Small intestine (tissue), 7 donors: ENCODE measurements around the gene SIPA1L3. TPM values are rescaled to one million over a fixed set of nuclear protein-coding genes. Genes with fewer than 3 reads are reported as not detected.
A peak's percentile ranks its signal among the peaks of the same experiment; 100 is the strongest.

Experiments
- DNase-seq, 2 donors: peaks; one replicate each; pipeline versions ENCODE4 v3.0.0 to v3.0.0-alpha.2; 2013
- FAIRE-seq: peaks from 2 replicates; lab custom pipeline; 2012; peaks lifted over from hg19 to GRCh38; lab: Jason Lieb, UNC
- H3K27ac ChIP-seq, 3 donors: one replicate each; pipeline ENCODE4 v1.5.1; 2013; ENCODE audit warnings: low read length in 2 of 3, mild to moderate bottlenecking in 2 of 3, control low read depth in 1 of 3, inconsistent platforms in 1 of 3, low read depth in 1 of 3, moderate library complexity in 1 of 3
- H3K27me3 ChIP-seq, 3 donors: one replicate each; pipeline ENCODE4 v1.6.1; 2013; ENCODE audit warnings: low read length in 3 of 3, inconsistent platforms in 1 of 3; ENCODE audit not compliant: control insufficient read depth in 3 of 3, insufficient read depth in 3 of 3
- H3K36me3 ChIP-seq, 3 donors: one replicate each; pipeline ENCODE4 v1.6.1; 2013; ENCODE audit warnings: low read length in 3 of 3, inconsistent platforms in 1 of 3, low read depth in 1 of 3, mild to moderate bottlenecking in 1 of 3, moderate library complexity in 1 of 3; ENCODE audit not compliant: control insufficient read depth in 3 of 3, insufficient read depth in 2 of 3
- H3K4me1 ChIP-seq, 3 donors: one replicate each; pipeline ENCODE4 v1.6.1; 2013; ENCODE audit warnings: low read length in 2 of 3, inconsistent platforms in 1 of 3, low read depth in 1 of 3, mild to moderate bottlenecking in 1 of 3, moderate library complexity in 1 of 3; ENCODE audit not compliant: control insufficient read depth in 3 of 3, insufficient read depth in 2 of 3
- H3K4me3 ChIP-seq, 3 donors: one replicate each; pipeline ENCODE4 v1.5.1; 2013; ENCODE audit warnings: low read length in 3 of 3, control low read depth in 1 of 3, inconsistent platforms in 1 of 3, low read depth in 1 of 3, mild to moderate bottlenecking in 1 of 3, moderate library complexity in 1 of 3
- H3K9me3 ChIP-seq, 2 donors: one replicate each; pipeline ENCODE4 v1.6.1; 2013; ENCODE audit warnings: low read depth in 1 of 2, low read length in 1 of 2; ENCODE audit not compliant: control insufficient read depth in 2 of 2, insufficient read depth in 1 of 2
- WGBS, 3 donors: extraction: QIAGEN DNeasy Blood & Tissue Kit; methylation state at CpG; one replicate each; pipeline ENCODE4 v1.1.7; 2013; 5-methylcytosine and 5-hydroxymethylcytosine counted together
- polyA plus RNA-seq, 4 donors: library from polyadenylated mRNA; stranded (reverse) in 3 of 4; unstranded in 1 of 4; fragments of 200-250 nt in 3 of 4; fragments of 120-200 nt in 1 of 4; gene quantifications; one replicate each; pipeline versions ENCODE4 v1.2.1 to v1.2.3, GENCODE V29; 2013
- donor health status: healthy with polysubstance abuse.
- donor health status: control.
- donor health status: control.
- donor health status: Bipolar disorder and iron deficiency.
- donor health status: healthy.

SIPA1L3 gene
- polyA plus RNA-seq, 4 donors = 19.2 to 57.9 (median 34.1) TPM

DNA sequence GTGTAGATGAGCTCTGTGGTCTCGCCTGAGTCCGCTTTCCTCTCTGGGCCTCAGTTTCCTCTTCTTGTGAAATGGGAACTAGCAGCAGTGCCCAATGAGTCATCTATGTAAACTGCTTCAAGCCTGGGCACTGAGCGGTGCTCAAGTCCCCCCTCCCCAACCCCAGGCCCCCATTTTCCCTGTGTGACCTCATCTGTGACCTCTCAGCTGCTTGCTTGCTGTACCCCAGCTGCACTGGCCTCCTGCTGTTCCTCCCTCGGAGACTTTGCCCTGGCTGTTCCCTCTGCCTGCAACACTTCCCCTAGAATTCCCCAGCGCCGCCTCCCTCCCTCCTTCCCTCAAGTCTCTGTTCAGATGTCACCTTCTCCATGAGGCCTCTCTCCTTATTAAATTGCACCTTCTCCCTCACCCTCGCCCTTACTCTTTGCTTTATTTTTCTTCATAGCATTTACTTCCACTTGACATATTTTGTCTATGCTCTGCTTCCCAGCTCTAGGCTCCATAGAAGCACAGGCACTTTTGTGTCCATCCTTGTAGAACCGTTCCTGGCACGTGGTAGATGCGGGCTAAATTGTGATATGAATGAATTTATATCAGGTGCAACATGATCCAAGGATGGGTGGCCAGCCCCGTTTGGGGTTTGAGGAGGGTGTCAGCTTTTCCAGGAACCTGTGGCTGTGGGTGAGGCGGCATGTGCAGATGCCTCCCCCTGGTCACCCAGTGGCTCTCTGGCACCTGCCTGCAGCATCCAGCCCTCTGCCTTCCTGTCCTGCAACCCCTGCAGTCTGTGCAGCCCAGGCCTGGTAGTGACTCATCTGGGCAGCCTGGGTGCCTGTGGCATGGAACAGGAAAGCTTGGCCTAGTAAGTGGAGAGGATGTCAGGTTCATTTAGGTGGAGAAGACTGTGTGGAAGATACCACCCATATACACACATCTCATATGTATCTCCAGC, 26.3 kb downstream of the SIPA1L3 start:
- DNase-seq (peak; percentile 76 to 90), FAIRE-seq (no peak)
- Histone ChIP-seq H3K4me3 (peak overlapping the region in 2 of 3 donors; percentile 54 to 69), H3K4me1 (peaks cover 6 to 78% (median 8%) of the 10 kb centered on the region in 3 donors), H3K27ac (peak overlapping the region; percentile 93 to 97 (median 96)), H3K36me3 (peaks cover 0 to 10% (median 0%) of the 10 kb centered on the region in 3 donors), H3K27me3 (no peaks in the 10 kb centered on the region), H3K9me3 (peaks cover 0 to 9% of the 10 kb centered on the region in 2 donors)
- WGBS, 3 donors = 20 to 62% (median 41%) methylated on average over 11 to 12 of the region's 12 CpGs

DNA sequence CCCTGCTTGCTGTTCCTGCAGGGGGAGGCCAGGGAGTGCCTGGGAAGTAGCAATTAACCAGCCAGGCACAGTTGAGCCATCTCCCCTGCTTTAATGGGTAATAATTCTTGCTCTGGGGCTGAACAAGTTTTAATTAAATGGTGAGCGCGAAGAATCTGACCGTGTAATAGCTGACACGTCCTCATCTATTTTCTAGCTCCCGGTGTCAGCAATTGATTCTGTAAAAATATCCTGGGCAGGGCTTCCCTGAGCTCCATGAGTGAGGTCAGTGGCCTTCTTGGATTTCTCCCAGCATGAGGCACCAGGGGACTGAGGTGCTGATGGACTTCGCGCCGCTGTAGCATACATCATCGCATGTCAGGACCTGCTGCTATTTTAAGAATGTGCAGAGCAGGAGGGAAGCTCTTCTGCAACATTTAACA, 26.9 kb downstream of the SIPA1L3 start:
- Histone ChIP-seq H3K27me3 (no peaks in the 10 kb centered on the region), H3K36me3 (peaks cover 0 to 14% (median 0%) of the 10 kb centered on the region in 3 donors), H3K27ac (peak overlapping the region; percentile 93 to 97 (median 96)), H3K4me1 (peaks cover 6 to 78% (median 8%) of the 10 kb centered on the region in 3 donors), H3K9me3 (peaks cover 0 to 9% of the 10 kb centered on the region in 2 donors), H3K4me3 (peak overlapping the region in 2 of 3 donors; percentile 54 to 69)
- FAIRE-seq (no peak), DNase-seq (peak; percentile 91 to 92)
- WGBS, 3 donors = 23 to 59% (median 33%) methylated on average over 9 of the region's 9 CpGs

DNA sequence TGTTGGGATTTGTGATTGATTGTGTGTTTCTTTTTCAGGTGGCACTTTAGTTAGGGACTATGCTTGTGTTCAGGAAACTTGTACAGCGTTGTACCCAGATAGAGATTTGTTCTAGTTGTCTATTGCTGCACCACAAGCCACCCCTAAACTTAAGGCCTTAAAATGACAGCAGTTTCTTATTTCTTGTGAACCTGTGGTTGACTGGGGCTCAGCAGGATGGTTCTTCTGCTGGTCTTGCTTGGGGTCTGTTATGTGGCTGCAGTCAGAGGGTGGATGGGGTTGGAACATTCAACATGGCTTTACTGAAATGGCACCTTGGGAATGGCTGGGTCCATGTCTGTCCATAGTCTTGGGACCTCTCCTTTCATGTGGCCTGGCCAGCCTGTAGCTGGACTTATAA, 28.3 kb downstream of the SIPA1L3 start:
- Histone ChIP-seq H3K27ac (peak overlapping the region; percentile 84 to 95 (median 93)), H3K9me3 (peaks cover 0 to 9% of the 10 kb centered on the region in 2 donors), H3K4me1 (peaks cover 7 to 82% (median 10%) of the 10 kb centered on the region in 3 donors), H3K27me3 (no peaks in the 10 kb centered on the region), H3K36me3 (peaks cover 0 to 24% (median 0%) of the 10 kb centered on the region in 3 donors), H3K4me3 (peak overlapping the region in 1 of 3 donors; percentile 7)
- no peak for DNase-seq
- 33 to 100% (median 93%) methylated on average over 1 of the region's 1 CpG for WGBS, 3 donors
- FAIRE-seq = no peak

DNA sequence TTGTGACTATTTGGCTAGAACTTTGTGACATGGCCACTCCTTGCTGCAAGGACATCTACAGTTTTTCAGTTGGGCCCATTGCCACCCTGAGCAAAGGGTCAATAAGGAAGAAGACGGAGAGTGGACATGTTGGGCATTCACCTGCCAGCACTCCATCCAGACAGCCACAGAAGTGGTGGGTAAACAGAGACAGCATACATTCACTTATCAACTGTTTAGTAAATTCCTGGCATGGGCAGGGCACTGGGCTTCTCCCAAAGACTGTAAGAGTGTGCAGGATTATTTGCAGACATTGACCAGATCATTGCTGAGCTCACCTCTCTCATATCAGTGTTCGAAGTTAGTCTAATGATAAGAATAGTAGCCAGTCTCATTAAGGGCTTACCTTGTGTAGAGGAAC, 29.2 kb downstream of the SIPA1L3 start:
- 19 to 78% (median 25%) methylated on average over 2 of the region's 2 CpGs for WGBS, 3 donors

DNA sequence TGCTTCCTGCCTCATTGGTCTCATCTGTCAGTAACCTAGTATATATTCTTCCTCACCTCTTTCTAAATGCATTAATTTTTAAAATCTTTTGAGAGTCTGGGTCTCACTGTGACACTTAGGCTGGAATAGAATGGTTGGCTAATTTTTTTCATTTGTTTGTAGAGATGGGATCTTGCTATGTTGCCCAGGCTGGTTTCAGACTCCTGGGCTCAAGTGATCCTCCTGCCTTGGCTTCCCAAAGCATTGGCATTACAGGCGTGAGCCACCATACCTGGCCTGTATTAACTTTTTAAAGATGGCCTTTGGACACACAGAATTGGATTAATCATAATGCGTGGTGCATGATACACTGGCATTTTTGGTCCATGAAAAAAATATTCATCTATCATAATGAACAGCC, 29.9 kb downstream of the SIPA1L3 start:
- H3K9me3 ChIP-seq = peaks cover 0 to 9% of the 10 kb centered on the region in 2 donors
- DNase-seq (no peak), FAIRE-seq (no peak)
- WGBS, 3 donors = 70 to 94% (median 83%) methylated on average over 2 of the region's 2 CpGs
- H3K4me3 ChIP-seq = no peak overlapping the region
- H3K27me3 ChIP-seq = no peaks in the 10 kb centered on the region
- peaks cover 3 to 81% (median 10%) of the 10 kb centered on the region in 3 donors for H3K4me1 ChIP-seq
- H3K36me3 ChIP-seq = peaks cover 0 to 25% (median 0%) of the 10 kb centered on the region in 3 donors
- H3K27ac ChIP-seq = peak overlapping the region; percentile 70 to 93 (median 84)

More for the DNA sequence above, 29.2 kb downstream of the SIPA1L3 start:
- FAIRE-seq (no peak), DNase-seq (peak; percentile 80 to 97)
- Histone ChIP-seq H3K36me3 (peaks cover 0 to 25% (median 0%) of the 10 kb centered on the region in 3 donors), H3K4me3 (peak overlapping the region in 1 of 3 donors; percentile 7), H3K27ac (peak overlapping the region; percentile 84 to 95 (median 93)), H3K27me3 (no peaks in the 10 kb centered on the region), H3K9me3 (peaks cover 0 to 9% of the 10 kb centered on the region in 2 donors), H3K4me1 (peaks cover 5 to 82% (median 10%) of the 10 kb centered on the region in 3 donors)

DNA sequence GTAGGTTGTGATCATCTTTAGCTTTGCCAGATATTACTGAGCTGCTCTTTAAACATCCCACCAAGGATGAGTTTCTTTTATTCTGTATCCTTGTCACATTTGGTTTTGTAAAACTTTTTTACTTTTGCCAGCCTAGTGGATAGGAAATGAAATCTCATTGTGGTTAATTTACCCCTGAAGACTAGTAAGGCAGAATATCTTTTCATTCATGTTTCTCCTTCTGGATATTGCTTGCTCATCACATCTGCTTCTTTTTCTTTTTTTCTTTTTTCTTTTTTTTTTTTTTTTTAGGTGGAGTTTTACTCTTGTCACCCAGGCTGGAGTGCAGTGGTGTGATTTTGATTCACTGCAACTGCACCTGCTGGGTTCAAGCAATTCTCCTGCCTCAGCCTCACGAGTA, 31.3 kb downstream of the SIPA1L3 start:
- FAIRE-seq = no peak
- DNase-seq = no peak
- peaks cover 0 to 9% of the 10 kb centered on the region in 2 donors for H3K9me3 ChIP-seq
- 32 to 76% (median 65%) methylated on average over 1 of the region's 1 CpG for WGBS, 3 donors
- peaks cover 6 to 86% (median 17%) of the 10 kb centered on the region in 3 donors for H3K4me1 ChIP-seq
- H3K36me3 ChIP-seq = peaks cover 0 to 27% (median 0%) of the 10 kb centered on the region in 3 donors
- no peaks in the 10 kb centered on the region for H3K27me3 ChIP-seq
- peak overlapping the region in 1 of 3 donors; percentile 91 for H3K27ac ChIP-seq
- no peak overlapping the region for H3K4me3 ChIP-seq

DNA sequence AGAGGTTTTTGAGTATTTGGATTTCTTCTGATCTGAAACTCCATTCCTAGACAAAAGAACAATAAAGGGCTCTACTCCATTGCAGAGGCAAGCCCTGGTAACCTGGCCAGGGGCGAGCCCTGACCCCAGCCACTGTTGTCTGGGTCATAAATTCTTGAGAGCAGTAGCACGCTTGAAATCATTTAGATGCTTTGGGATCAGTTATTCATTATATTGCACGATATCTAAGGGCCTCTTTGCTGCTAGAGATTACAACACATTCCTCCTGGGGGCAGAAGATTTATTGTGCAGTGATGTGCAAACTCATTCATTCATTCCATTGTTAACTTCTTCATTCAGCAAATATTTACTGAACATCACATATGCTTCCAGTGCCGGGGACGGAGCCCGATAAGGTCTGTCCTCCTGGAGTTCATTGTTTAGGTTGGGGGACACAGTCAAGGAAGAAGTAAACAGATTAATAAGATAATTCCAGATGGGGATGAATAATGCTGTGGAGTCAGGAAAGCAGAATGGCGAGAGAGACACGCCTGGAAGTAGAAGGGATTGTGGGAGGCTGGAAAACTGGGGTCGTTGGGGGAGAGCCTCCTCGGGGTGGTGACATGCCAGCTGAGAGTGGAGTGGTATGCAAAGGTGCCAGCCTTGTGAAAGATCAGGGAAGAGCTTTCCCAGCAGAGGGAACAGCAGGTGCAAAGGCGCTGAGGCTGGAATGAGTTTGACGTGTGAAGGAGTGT, 34.9 kb downstream of the SIPA1L3 start:
- H3K36me3 ChIP-seq = peaks cover 0 to 34% (median 0%) of the 10 kb centered on the region in 3 donors
- H3K27me3 ChIP-seq = no peaks in the 10 kb centered on the region
- WGBS, 3 donors = 22 to 60% (median 42%) methylated on average over 12 of the region's 12 CpGs
- no peak overlapping the region for H3K4me3 ChIP-seq
- no peak for FAIRE-seq
- peak overlapping the region; percentile 78 to 91 (median 84) for H3K27ac ChIP-seq
- peaks cover 11 to 81% (median 14%) of the 10 kb centered on the region in 3 donors for H3K4me1 ChIP-seq
- DNase-seq = peak; percentile 79 to 88
- no peaks in the 10 kb centered on the region for H3K9me3 ChIP-seq

DNA sequence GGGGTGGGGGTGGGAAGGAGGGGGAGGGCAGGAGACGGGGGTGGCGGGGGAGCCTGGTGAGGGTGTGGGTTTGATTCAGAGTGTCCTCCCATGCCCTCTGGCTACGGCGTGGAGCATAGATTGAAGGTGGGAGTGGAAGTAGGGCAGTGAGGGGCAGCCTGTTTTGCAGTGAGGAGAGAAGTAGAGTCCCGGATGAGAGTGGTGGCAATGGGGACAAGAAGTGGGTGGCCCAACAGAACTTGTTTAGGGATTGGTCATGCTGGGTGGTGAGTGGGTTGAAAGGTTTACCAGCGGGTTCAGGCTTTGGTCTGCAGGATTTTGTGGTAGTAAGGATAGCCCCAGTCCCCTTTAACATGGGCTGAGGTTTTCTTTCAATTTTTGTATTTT, 35.5 kb downstream of the SIPA1L3 start:
- Histone ChIP-seq H3K9me3 (no peaks in the 10 kb centered on the region), H3K4me3 (no peak overlapping the region), H3K4me1 (peaks cover 11 to 76% (median 12%) of the 10 kb centered on the region in 3 donors), H3K27me3 (no peaks in the 10 kb centered on the region), H3K27ac (peak overlapping the region; percentile 86 to 91 (median 86)), H3K36me3 (peaks cover 0 to 35% (median 0%) of the 10 kb centered on the region in 3 donors)
- FAIRE-seq (no peak), DNase-seq (peak in 1 of 2 donors; percentile 26)
- 48 to 72% (median 65%) methylated on average over 3 to 6 of the region's 6 CpGs for WGBS, 3 donors
